Amniotic epithelial cell (primary cell): Measurements from ENCODE around the gene TMEM8B.
A peak's percentile ranks its signal among the peaks of the same experiment; 100 is the strongest.
"Not testable (repeated sequence)": the region's sequence is repeated elsewhere in the genome, so short reads cannot be mapped to it uniquely, and the experiment has no call there.

Source experiments
- DNase-seq: peaks from one replicate; pipeline ENCODE4 v3.0.0-alpha.2; 2010; ENCODE audit warnings: low read depth

Gene TMEM8B

DNA sequence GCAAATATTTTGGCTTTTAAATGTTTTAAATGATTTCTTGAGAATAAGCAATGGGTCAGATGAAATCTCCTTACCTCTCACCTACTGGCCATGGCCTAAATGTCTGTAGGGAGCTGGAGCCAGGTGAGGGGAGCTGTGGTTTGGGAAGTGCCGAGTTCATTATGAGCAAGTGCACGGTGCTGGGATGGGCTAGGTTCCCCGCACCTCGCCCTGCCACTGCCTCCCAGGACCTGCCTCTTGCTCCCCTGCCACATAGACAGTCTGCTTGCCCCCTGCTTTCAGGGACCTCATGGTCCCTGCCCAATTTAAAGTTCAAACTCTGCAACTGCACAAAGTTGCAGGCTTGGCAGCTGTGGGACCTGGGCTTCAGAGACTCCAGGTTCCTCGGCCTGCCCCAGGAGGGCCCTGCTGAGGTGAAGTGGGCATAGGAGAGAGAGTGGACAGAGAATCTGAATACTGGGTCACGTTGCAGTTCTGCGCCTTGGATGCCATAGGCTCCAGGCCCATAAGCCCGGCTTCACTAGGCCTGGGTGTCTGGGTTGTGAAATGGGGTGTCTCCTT lies 35.7 kb downstream of the TMEM8B start:
- no peak for DNase-seq

- no peak for DNase-seq
Measured at GRCh38 chr9:35867538-35867937, 38.5 kb downstream of the TMEM8B start.

DNA sequence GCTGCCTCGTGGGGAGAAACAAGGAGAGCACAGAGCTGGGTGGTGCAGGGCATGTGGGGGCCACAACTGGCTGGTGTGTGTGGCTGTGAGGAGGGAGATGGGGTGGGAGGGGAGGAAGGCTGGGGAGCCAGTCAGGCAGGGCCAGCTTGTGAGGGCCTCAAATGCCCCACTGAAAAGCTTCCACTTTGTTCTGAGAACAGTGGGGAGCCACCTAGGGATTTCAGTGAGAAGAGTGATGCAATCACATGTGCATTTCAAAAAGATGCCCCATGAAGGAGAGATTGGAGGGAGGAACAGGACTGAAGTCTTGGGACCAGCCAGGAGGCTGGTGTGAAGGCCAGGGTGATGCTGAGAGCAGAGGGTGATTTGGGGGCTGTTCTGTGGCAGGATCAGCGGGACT lies 39.9 kb downstream of the TMEM8B start:
- no peak for DNase-seq

GRCh38 chr9:35869621-35870216 lies 40.7 kb downstream of the TMEM8B start:
- no peak for DNase-seq

DNA sequence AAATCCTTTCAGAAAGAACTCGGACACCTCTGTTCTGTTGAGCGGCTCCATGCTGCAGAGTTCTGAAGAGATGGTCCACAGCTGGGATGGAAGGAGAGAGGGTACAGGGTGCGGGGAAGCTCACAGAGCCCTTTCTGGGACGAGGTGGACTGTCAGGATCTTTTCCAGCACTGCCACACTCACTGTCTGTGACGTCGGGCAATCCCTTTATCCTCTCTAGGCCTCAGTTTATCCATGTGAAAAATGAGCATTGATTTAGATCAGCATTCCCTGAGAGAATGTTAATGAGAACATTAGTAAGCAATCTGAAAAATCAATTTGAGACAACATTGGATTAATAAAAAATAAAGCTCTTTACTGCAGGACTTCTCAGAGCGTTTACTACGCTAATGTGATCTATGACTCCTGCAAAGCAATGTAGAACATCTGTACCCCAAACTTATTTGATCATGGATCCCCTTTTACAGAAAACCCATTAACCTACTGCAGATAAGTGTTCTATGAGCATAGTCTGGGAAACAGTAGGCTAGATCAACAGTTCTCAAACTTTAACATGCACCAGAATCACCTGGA lies 41.4 kb downstream of the TMEM8B start, which contains the start of gene OR13J1:
Gene OR13J1, minus strand, starts transcription at position 51 of the 573 bp plus-strand sequence. Its CDS starts 0 bp downstream, at position 51.
- no peak for DNase-seq

GRCh38 chr9:35871545-35871944 lies 42.5 kb downstream of the TMEM8B start:
- no peak for DNase-seq

DNA sequence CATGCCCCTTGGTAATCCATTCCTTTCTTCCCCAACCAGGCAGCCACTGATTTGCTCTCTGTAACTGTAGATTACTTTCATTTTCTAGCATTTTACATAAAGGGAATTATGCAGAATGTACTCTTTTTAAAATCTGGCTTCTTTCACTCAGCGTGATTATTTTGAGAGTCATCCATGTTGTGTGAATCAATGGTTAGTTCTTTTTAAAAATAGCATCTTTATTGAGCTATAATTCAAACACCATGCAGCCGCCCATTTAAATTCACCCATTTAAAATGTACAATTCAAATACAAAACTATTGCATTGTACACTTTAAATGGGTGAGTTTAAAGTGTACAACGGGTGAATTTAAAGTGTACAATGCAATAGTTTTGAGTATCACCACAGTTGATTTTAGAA lies 43.5 kb downstream of the TMEM8B start:
- DNase-seq = no peak

DNA sequence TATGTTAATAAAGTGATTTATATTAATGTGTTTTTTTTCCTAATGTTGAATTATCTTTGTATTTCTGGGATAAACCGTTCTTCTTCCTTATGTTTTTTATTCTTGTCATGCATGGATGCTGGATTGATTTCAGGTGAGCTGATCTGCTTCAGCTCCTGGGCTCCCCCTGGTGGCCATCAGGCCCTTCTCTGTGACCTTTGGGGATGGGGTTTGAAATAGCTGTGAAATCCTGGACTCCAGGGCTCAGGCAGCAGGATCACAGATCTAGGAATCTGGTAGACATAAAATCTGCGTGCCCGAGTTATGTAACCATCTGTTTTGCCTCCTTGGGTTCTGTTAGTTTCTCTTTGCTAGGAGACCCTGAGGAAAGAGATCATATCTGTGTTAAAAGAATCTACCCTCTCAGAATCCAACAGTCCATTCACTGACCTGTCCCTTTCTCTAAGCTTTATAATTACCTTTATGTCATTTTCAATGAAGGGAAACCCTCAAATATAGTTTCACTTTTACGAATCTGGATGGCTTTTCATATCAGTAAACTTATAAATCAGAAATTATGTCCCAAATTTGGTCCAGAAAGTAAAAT lies 53.3 kb downstream of the TMEM8B start:
- peak; percentile 58 for DNase-seq

GRCh38 chr9:35882996-35883395 lies 54.0 kb downstream of the TMEM8B start:
- DNase-seq = peak; percentile 61

- DNase-seq = not testable (repeated sequence)
Measured at GRCh38 chr9:35884908-35885307, 55.9 kb downstream of the TMEM8B start.

GRCh38 chr9:35891646-35892045 lies 62.6 kb downstream of the TMEM8B start:
- peak; percentile 60 for DNase-seq

DNA sequence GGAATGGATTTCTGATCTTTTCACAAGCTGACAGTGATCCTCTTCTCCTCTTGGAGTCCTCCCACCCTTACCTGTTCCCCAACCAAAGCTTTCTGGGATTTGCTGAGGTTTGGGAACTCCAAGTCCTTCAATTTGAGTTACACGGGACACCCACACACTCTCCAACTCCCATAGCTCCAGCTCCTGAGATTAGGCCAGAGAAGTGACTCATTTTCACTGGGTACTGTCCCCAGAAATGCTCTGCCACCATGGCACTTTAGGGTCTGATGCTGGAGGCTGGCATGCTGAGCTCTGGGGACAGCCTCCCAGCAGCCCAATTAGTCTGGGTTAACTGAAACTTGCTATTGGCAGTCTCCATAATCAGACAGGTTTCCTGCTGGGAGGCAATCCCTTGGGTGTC lies 63.0 kb downstream of the TMEM8B start:
- DNase-seq = no peak

DNA sequence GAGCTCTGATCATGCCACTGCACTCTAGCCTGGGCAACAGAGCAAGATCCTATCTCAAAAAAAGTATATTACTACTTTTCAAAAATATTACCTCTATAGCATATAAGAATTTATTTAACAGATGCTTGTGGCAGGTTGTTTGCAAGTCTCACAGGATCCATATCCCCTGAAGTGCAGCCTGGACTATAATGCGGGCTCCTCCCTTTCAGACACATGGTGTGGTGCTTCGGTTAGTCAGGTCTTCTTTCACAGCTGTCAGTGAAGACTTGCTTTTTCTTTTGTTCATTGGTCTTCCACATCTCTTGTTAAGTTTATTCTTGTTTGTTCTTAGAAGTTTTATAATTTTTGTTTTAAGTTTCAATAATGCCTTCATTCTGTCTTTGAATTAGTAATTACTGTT lies 67.5 kb downstream of the TMEM8B start:
- no peak for DNase-seq

- DNase-seq = not testable (repeated sequence)
Measured at GRCh38 chr9:35897376-35898099, 68.5 kb downstream of the TMEM8B start.

- DNase-seq = no peak
Measured at GRCh38 chr9:35898337-35898736, 69.3 kb downstream of the TMEM8B start.

GRCh38 chr9:35899021-35899420 lies 70.0 kb downstream of the TMEM8B start:
- no peak for DNase-seq

- DNase-seq = peak; percentile 63
Measured at GRCh38 chr9:35903049-35903448, 74.0 kb downstream of the TMEM8B start.

DNA sequence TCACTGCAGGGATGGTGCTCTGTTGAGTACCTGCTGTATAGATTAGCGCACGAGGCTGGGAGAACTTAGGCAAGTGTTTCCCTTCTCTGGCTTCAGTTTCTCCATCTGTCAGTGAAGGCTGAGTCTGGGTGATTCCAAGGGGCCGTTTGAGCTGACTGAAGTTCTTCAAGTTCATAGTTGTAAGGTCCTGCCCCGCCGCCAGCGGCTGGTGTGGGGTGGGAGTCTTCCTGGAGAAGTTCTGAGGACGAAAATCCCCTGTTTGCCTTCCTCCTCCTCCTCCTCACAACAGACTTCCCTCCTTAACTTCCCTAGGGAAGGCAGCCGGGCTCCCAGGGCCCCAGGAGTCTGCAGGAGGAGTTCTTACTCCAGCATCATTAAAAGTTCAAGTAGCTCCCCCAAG lies 75.3 kb downstream of the TMEM8B start:
- no peak for DNase-seq

GRCh38 chr9:35905051-35905781 lies 76.2 kb downstream of the TMEM8B start:
- peak; percentile 62 for DNase-seq

DNA sequence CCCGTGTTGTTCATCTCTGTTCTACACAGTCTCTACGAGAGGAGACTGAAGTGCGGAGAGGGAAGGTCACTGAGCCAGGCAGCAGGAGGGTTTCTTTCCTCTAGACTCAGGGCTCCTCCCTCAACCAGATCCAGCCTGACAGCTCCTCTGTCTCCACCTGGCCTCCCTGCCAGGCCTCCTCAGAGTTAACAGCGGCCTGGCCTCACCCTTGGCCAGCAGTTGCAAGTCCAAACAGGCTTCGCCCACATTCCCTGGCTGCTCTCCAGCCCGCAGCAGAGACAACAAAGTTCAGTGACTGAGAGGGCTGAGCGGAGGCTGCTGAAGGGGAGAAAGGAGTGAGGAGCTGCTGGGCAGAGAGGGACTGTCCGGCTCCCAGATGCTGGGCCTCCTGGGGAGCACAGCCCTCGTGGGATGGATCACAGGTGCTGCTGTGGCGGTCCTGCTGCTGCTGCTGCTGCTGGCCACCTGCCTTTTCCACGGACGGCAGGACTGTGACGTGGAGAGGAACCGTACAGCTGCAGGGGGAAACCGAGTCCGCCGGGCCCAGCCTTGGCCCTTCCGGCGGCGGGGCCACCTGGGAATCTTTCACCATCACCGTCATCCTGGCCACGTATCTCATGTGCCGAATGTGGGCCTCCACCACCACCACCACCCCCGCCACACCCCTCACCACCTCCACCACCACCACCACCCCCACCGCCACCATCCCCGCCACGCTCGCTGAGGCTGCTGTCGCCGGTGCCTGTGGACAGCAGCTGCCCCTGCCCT lies 77.1 kb downstream of the TMEM8B start, which contains the start of gene HRCT1:
Gene HRCT1, plus strand, starts transcription at position 291 of the 768 bp plus-strand sequence. Its CDS starts 86 bp downstream, at position 377.
- peak; percentile 96 for DNase-seq
